Inflammatory macrophage treated with lipopolysaccharide for 1 hour (primary cell): Measurements from ENCODE around the gene PLEKHM3.

Experiments used
- DNase-seq, 2 donors: peaks; one replicate each; pipeline ENCODE4 v3.0.0-alpha.2; 2020 to 2022

The PLEKHM3 gene

GRCh38 chr2:207876842-207877535, 148.3 kb downstream of the PLEKHM3 start:
- DNase-seq = no peak

- no peak for DNase-seq
Observed at GRCh38 chr2:207875473-207876212, 149.7 kb downstream of the PLEKHM3 start.

- no peak for DNase-seq
Observed at GRCh38 chr2:207873794-207874193, 151.5 kb downstream of the PLEKHM3 start.

- DNase-seq = no peak
Observed at GRCh38 chr2:207871911-207872310, 153.4 kb downstream of the PLEKHM3 start.

- DNase-seq = no peak
Observed at GRCh38 chr2:207871506-207871905, 153.8 kb downstream of the PLEKHM3 start.

GRCh38 chr2:207870814-207871213, 154.5 kb downstream of the PLEKHM3 start:
- DNase-seq = no peak

GRCh38 chr2:207869784-207870778, 155.2 kb downstream of the PLEKHM3 start:
- peak; percentile 47 to 68 for DNase-seq

GRCh38 chr2:207868855-207869596, 156.3 kb downstream of the PLEKHM3 start:
- no peak for DNase-seq

- no peak for DNase-seq
Observed at GRCh38 chr2:207867905-207868304, 157.4 kb downstream of the PLEKHM3 start.

GRCh38 chr2:207867056-207867455, 158.3 kb downstream of the PLEKHM3 start:
- no peak for DNase-seq

GRCh38 chr2:207865210-207865609, 160.1 kb downstream of the PLEKHM3 start:
- no peak for DNase-seq

- DNase-seq = no peak
Observed at GRCh38 chr2:207863345-207863744, 162.0 kb downstream of the PLEKHM3 start.

- no peak for DNase-seq
Observed at GRCh38 chr2:207861789-207862188, 163.5 kb downstream of the PLEKHM3 start.

GRCh38 chr2:207860685-207861084, 164.6 kb downstream of the PLEKHM3 start:
- DNase-seq = no peak

- DNase-seq = no peak
Observed at GRCh38 chr2:207855591-207855990, 169.7 kb downstream of the PLEKHM3 start.

- no peak for DNase-seq
Observed at GRCh38 chr2:207854484-207855440, 170.6 kb downstream of the PLEKHM3 start.

GRCh38 chr2:207852791-207853190, 172.5 kb downstream of the PLEKHM3 start:
- no peak for DNase-seq

- no peak for DNase-seq
Observed at GRCh38 chr2:207849443-207849842, 175.9 kb downstream of the PLEKHM3 start.

- no peak for DNase-seq
Observed at GRCh38 chr2:207848545-207848928, 176.8 kb downstream of the PLEKHM3 start.

- DNase-seq = peak in 1 of 2 donors; percentile 14
Observed at GRCh38 chr2:207847807-207848544, 177.4 kb downstream of the PLEKHM3 start.
